Panc1 (cell line): ENCODE data around the gene GBE1. TPM values are rescaled to one million over a fixed set of nuclear protein-coding genes. Genes with fewer than 3 reads are reported as not detected.

Experiments used
- ATAC-seq: fragments of 200-7000 bp; cut with Tn5 transposase; 2 replicates; pipeline ENCODE4 v1.9.1; 2020; ENCODE audit warnings: mild to moderate bottlenecking, moderate library complexity
- BruUV-seq: library from RNA; stranded (reverse); fragments of 400-500 nt; replicated peaks from 2 replicates; lab custom pipeline; 2021; lab: Mats Ljungman, UMichigan
- CTCF ChIA-PET: fragments of 300-600 bp; sonication (Branson Sonifier 250); formaldehyde crosslinking; loops from one replicate; lab custom pipeline; 2022; ENCODE audit warnings: antibody characterized with exemption; lab: Charles Lee
- POLR2A ChIA-PET: fragments of 300-600 bp; sonication (Branson Sonifier 250); formaldehyde crosslinking; loops from one replicate; lab custom pipeline; 2022; ENCODE audit warnings: antibody characterized with exemption; lab: Charles Lee
- DNase-seq: peaks from one replicate; pipeline ENCODE4 v3.0.0-alpha.2; 2010; ENCODE audit warnings: low read depth, low spot score
- H3K27ac ChIP-seq: 2 replicates; pipeline ENCODE4 v1.5.1; 2011; ENCODE audit warnings: mild to moderate bottlenecking, low read length, inconsistent platforms
- H3K27me3 ChIP-seq: fragments of 200-500 bp; sonication (Bioruptor generic); 2 replicates; pipeline ENCODE4 v1.6.0; 2014; ENCODE audit warnings: low read length, inconsistent platforms; ENCODE audit not compliant: control insufficient read depth, insufficient read depth
- H3K36me3 ChIP-seq: fragments of 200-500 bp; sonication (Bioruptor generic); 2 replicates; pipeline ENCODE4 v1.5.1; 2014; ENCODE audit warnings: inconsistent platforms, mild to moderate bottlenecking, low read length, moderate library complexity; ENCODE audit not compliant: control insufficient read depth, insufficient read depth
- H3K4me1 ChIP-seq: 2 replicates; pipeline ENCODE4 v1.5.1; 2011; ENCODE audit warnings: inconsistent platforms, mild to moderate bottlenecking, low read length, moderate library complexity; ENCODE audit not compliant: control insufficient read depth, insufficient read depth
- H3K4me3 ChIP-seq, 2 experiments: 2 replicates each; pipeline ENCODE4 v1.5.1; 2011 to 2012; ENCODE audit warnings: low read depth in 2 of 2, low read length in 2 of 2, mild to moderate bottlenecking in 2 of 2, inconsistent platforms in 1 of 2, moderate library complexity in 1 of 2
- H3K9me3 ChIP-seq: fragments of 200-500 bp; sonication (Bioruptor generic); 2 replicates; pipeline ENCODE4 v1.5.1; 2014; ENCODE audit warnings: low read depth, mild to moderate bottlenecking, inconsistent platforms, low read length, moderate library complexity; ENCODE audit not compliant: control insufficient read depth, insufficient read depth
- CTCF ChIP-seq: fragments of 450-650 bp; IDR thresholded peaks from 2 replicates; pipeline ENCODE4 v1.5.1; 2017; ENCODE audit warnings: mild to moderate bottlenecking
- POLR2AphosphoS5 ChIP-seq: IDR thresholded peaks from 2 replicates; pipeline ENCODE4 v1.6.1; 2012; ENCODE audit warnings: mild to moderate bottlenecking, low read depth, low read length, moderate library complexity
- REST ChIP-seq, 2 experiments: IDR thresholded peaks; 2 replicates each; pipeline ENCODE4 v1.6.1; 2011 to 2012; ENCODE audit warnings: low read depth in 2 of 2, control low read depth in 1 of 2, low read length in 1 of 2, mild to moderate bottlenecking in 1 of 2, moderate library complexity in 1 of 2; ENCODE audit not compliant: insufficient read depth in 1 of 2
- SIN3A ChIP-seq: IDR thresholded peaks from 2 replicates; pipeline ENCODE4 v1.6.1; 2012; ENCODE audit warnings: low read depth, mild to moderate bottlenecking, low read length, moderate library complexity, borderline replicate concordance; ENCODE audit not compliant: insufficient read depth
- TCF7L2 ChIP-seq: IDR thresholded peaks from 2 replicates; pipeline ENCODE4 v1.6.1; 2011; ENCODE audit warnings: mild to moderate bottlenecking, low read depth, low read length, inconsistent platforms
- in situ Hi-C: cut with HindIII; loops from 2 replicates; pipeline ENCODE4 v1.10.0; 2016; ENCODE audit warnings: low sequenced_read_pairs, low pct_unique_long_range_greater_than_20kb
- intact Hi-C: fragments of 100-400 bp; cut with micrococcal nuclease; formaldehyde crosslinking; loops from one replicate; pipeline ENCODE4 v1.10.0; 2022; ENCODE audit not compliant: unreplicated experiment
- total RNA-seq: library from RNA; stranded (reverse); gene quantifications from one replicate; pipeline ENCODE4 v1.2.1, GENCODE V29; 2021; ENCODE audit not compliant: unreplicated experiment

GBE1 gene
- total RNA-seq, 1 experiment from 2014 or later = 30.4 TPM

- intact Hi-C loops = no loop called here
- no peak for DNase-seq
- ChIA-PET POLR2A (interaction anchor here (0.6 kb wide), 1 partner anchor 1368 kb away, joined by 10 read pairs; no protein-coding TSS in a partner anchor), CTCF (no interaction called here)
- Histone ChIP-seq H3K27ac (no peak overlapping the region), H3K27me3 (no peaks in the 10 kb centered on the region), H3K9me3 (no peaks in the 10 kb centered on the region), H3K4me3 (no peak overlapping the region), H3K36me3 (no peaks in the 10 kb centered on the region), H3K4me1 (no peaks in the 10 kb centered on the region)
- ATAC-seq = no peak
- BruUV-seq = no TSS peak
- in situ Hi-C loops = no loop called here
- no peak for TF ChIP-seq CTCF
- no peak for TF ChIP-seq POLR2AphosphoS5
- TF ChIP-seq TCF7L2 = no peak
- TF ChIP-seq SIN3A = no peak
- TF ChIP-seq REST (IDR thresholded peaks at IDR 0.05; ENCODE audit: insufficient read depth in 1 of 2, low read depth in 2 of 2, low read length in 1 of 2) = no peak
These were observed 318.5 kb downstream of the GBE1 start for GRCh38 chr3:81442758-81443456.

- no TSS peak for BruUV-seq
- intact Hi-C loops = no loop called here
- ATAC-seq = no peak
- ChIA-PET POLR2A (no interaction called here), CTCF (no interaction called here)
- Histone ChIP-seq H3K4me3 (no peak overlapping the region), H3K27ac (no peak overlapping the region), H3K27me3 (no peaks in the 10 kb centered on the region), H3K9me3 (no peaks in the 10 kb centered on the region), H3K36me3 (no peaks in the 10 kb centered on the region), H3K4me1 (no peaks in the 10 kb centered on the region)
- TF ChIP-seq TCF7L2 = no peak
- no peak for TF ChIP-seq REST (IDR thresholded peaks at IDR 0.05; ENCODE audit: insufficient read depth in 1 of 2, low read depth in 2 of 2, low read length in 1 of 2)
- TF ChIP-seq CTCF = no peak
- TF ChIP-seq POLR2AphosphoS5 = no peak
- TF ChIP-seq SIN3A = no peak
- in situ Hi-C loops = no loop called here
- no peak for DNase-seq
These were observed 320.8 kb downstream of the GBE1 start for GRCh38 chr3:81440661-81441060.
